Activated CD8-positive, alpha-beta memory T cell treated with anti-CD3 and anti-CD28 coated beads, Interleukin-2, amount 50 U/mL, for 4 hours (primary cell): ENCODE measurements around the gene ANO3.
"Not testable (repeated sequence)": the region's sequence is repeated elsewhere in the genome, so short reads cannot be mapped to it uniquely, and the experiment has no call there.

Experiments used
- DNase-seq: peaks from one replicate; pipeline ENCODE4 v3.0.0-alpha.2; 2020

Gene ANO3

DNA sequence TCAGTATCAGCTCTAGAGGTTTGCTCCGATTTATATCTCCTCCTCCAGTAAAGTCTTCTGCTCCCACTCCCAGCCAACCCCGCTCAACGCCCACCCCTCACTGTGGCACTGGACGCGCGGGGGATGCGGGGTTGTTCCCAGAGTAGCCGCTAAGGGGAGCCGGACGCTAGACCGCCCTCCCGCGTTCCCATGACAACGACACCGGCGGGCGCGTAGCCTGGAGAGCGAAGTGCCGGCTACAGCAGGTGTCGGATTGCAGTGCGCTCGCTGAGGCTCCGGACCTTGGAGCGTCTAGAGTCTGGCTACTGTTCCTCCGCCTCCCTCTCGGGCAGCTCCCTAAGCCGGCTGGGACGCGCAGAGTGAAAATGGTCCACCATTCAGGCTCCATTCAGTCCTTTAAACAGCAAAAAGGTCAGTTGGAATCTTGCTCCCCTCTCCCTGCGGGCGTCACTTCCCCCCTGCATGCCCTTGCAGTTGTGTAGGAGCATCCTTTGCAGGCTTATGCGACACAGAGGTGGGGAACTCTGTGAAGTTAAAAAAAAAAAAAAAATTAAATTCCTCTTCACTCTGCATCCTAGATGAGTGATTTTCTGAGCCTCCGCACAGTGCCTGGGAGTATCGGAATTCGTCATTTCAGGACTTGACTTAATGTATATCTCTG, at the start of gene ANO3:
TSS of gene ANO3 (plus strand) at position 220 of the 661 bp plus-strand sequence. CDS start at position 366, 146 bp downstream.
- DNase-seq = no peak

DNA sequence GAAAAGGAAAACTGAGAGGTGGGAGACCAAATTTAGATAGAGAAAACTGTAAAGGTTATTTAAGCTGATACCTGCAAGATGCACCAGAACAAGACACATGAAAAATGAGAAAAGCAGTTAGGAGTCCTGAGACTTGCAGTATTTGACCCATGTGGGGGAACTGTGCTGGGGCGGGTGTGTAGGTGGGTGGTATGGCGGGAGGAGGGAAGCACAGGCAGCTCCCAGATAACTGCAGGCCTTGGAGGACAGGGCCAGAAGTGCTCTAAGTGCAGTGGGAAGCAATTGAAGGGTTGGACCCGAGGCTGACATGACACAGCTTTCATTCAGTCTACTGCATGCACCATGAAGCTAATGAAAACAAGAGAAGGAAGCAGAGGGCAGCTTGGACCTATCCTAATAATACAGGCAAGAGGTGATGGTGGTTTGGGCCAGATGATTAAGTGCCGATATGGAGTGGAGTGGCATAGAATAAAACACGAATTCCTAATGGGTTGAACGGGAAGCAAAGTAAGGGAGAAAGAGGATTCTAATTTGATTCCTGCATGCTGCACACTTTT, 48.0 kb upstream of the ANO3 start:
- no peak for DNase-seq

DNA sequence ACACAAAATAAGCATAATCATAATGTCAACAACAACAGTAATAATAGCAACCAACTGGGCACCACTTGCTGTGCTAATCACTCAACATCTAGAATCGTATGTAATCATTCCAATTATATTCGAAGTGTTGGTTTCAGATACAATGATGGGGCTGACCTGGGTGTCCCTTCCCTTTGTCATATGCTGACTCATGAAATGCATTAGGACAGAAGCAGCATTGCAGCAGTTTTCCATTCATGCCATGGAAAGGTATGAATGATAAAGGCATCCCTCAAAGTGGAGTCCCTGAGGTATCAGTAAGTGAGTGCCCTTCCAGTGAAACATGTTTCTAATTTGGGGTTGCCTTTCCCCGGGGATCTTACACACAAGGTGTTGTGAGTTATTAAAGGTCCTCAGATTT, 46.3 kb upstream of the ANO3 start:
- no peak for DNase-seq

DNA sequence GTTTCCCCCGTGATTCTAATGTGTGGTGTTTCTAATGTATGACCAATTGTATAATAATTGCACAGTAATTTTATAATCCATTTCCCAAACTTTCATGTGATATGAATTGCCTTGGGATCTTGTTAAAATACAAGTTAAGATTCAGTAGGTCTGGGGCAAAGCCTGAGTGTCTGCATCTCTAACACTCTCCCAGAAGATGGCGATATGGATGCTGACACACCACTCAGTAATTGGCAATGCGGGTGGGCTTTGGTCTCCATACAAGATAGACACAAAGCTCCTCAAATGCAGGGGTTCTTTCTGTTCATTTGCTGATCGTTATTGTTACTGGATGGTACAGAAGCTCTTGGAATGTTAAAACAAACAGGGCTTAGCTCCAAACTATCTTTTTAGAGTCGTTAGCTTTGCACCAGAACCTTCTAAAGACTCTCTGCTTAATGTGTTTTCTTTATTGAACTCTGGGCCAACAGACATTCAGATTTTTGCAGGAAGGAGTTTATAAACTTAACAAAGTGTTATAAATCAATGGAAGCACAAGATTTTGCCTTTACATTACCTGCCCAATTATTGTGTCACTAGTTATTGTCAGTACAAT, 45.4 kb upstream of the ANO3 start:
- no peak for DNase-seq

DNA sequence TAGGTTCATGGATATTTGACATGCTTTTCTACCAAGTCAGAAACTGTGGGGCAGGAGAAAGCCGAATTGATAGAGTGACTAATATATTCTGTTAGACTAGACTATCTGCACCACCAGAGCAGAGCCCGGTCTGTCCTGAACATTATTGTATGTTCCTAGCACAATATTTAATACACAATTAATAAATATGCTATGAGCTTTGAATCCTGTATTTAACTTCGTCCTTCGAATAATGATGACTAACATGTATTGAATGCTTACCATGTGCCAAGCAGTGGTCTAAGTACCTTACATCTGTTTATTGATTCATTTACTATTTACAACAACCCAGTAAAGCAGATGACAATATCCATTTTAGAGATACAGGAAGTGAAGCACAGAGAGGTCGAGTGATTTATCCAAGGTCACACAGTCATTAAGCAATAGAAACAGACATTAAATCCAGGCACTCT, 44.8 kb upstream of the ANO3 start:
- DNase-seq = no peak

DNA sequence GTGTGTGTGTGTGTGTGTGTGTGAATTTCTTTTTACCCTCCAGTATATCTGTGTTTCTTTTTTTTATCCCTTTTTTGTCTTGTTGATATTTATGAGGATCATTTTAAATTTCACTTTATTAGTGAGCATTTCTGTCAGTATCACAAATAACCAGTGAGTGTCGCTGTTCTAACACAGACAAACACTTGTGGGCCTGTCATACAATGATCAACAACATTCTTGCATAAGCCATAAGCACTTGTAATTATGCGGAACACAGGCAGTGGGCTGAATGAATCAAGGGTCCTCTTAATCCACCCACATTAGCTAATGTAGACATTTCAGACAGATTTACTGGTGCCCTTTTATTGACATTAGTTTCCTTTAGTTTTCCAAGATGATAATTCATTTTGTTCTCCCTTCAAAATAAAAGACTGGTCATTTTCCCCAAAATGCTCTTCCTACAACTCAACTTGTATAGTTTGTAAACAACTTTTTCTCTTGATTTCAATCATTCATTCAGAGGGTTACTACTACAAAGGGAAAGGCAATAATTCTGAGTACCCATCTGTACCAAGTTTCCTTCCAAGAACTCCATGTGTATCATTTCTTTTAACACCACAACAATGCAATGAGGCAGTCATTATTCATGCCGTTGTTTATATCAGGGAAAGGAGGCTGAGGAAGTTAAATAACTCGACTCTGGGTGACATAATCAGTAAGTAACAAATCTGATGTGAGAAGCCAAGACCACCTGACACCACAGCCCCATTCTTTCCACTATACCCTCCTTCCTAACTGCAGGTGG, 34.5 kb upstream of the ANO3 start:
- DNase-seq = no peak

DNA sequence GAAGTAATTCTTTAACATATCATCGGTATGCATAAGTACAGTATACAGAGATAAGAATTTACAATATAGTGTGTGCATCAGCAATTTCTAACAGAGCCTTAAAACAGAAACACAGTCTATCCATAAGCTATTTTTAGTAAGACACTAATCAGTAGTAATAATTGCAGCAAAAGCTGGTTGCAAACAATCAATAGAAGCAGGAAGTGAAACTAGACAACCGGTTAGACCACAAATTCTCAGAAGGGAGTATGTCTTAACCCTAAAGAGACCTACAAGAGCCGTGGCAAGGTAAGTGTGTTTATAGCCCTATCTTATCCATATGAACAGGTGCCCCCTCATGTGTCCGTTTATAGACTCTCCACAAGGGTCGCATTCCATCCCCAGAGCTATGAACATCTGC, 15.6 kb upstream of the ANO3 start:
- DNase-seq = not testable (repeated sequence)

DNA sequence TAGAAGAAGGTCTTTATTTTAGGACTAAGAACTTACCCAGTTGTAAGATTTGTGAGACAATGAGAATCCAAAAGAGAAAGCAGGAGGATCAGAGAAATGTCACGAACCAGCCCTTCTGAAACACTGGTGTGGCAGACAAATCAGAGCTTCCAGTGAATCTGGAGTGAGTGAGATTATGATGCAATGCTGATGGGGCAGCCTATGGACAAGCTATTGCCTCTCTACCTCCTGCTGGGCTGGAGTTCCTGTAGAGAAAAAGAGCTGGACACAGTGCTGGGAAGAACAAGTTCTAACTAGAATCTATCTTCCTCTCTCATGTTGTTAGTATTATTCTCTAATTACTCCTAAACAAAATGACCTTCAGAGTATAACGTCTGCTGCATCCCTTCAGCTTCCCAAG, 12.0 kb upstream of the ANO3 start:
- DNase-seq = no peak

DNA sequence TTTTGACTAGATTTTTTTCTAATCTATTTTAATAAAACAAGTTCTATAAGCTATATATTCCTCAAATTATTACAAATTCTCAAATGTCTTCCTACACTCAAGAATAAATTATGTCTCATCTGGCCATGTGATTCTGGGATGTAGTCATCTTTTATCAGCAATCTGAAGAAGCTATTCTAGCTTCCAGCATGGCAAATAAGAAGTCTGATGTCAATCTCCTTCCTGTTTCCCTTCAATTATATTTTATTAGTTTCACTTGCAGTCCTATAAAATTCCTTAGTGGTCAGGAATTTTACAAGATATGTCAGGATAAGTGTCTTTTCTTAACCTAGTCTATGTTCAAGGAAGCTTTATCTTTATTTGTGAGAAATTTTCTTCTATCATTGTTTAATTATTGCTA, 10.4 kb upstream of the ANO3 start:
- no peak for DNase-seq

DNA sequence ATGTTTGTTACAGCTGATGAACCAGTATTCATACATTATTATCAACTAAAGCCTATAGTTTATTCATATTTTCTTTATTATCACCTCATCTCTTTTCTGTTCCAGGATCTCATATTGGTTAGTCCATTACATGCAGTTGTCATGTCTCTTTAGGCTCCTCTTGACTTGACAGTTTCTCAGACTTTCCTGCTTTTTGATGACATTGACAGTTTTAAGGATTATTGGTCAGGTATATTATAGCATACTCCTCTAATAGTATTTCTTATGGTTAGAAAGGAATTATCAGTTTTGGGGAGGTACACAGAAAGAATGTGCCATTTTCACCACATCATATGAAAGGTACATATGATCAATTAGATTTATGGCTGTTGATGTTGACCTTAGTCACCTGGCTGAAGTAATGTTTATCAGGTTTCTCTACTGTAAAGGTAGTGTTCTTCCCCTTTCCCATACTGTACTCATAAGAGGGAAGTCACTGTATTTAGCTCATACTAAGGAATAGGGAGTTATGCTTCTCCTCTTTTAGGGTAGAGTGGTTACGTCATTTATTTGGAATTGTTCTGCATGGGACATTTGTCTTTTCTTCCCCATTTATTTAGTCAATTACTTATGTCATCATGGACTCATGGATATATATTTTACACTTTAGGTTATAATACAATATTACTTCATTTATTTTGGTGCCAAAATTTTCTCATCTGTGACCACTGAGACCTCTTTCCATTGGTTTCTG, 9.4 kb upstream of the ANO3 start:
- DNase-seq = no peak

DNA sequence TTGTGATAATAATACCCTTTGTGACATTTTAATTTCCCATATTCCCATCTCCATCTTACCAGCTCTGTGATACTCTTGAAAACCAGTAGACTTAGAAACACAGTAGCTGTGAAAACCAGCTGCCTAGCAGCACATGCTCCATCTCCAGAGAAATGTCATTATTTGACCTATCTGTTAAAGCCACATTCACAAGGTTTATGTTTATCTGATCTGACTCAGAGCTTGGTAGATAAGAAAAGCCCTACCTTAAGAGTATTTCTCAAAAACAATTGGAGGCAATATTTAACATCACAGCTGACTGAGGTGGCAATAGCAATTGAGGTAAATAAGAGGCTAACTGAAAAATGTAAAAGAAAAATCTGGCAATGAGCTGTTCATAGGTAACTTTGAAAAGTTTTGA, 8.1 kb upstream of the ANO3 start:
- DNase-seq = no peak

DNA sequence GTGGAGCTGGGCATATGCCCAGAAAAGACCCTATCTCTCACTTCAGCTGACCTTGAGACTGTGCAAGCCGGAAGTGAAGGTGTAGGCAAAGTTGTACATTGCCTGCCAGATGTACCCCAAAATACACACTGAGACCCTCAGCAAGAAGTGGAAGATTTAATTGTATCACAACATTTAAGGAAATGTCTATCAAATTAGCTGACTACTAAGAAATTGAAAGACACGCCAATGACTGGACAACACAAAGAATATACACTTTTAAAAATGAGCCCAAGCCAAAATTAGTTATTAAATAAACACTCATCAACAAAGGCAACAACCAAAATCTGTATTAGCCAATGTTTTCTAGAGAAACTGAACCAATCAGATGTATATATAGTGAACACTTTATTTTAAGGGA, 7.7 kb upstream of the ANO3 start:
- no peak for DNase-seq

DNA sequence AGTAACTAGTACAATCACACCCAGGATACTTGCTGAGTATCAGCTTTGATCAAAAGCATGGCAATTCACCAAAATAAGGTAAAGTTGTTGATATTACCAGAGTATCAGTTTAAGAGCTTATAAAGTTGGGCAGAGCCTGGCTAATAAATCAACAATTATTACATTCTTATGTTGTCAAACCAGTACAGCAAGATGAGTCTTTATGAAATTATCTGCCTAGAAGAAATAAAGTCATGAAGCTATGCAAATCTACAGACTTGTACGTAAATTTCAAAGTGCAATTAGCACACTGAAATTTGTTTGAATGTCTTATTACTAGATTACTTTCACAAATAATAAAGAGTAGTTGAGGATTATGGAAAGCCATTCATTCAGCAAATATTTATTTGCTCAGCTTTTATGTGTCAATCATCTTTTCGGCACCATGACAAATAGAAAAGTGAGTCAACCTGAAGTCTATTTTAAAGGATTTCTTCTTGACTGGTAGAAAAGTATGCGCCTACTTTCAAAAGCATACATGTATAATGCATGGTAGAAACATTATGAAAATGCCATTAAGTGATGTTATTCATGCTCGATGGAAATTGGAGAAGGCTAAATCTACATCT, 5.0 kb upstream of the ANO3 start:
- no peak for DNase-seq

DNA sequence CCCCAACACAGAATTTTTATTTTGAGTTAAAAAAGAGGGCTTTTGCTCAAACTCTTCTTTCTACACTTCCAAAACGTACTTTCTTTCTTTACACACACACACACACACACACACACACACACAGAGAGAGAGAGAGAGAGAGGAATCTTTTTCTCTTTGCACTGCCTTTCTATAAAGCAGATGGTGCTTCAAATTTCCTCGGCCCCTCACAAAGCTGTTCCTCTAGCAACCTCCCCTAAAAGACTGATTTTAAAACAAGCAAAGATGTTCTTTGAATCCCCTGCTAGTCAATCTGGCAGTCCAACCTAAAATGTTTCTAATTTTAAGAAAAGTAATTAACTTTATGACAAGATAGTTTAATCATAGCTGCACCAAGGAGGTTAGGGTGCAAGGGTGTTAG, 2.7 kb upstream of the ANO3 start:
- DNase-seq = no peak

DNA sequence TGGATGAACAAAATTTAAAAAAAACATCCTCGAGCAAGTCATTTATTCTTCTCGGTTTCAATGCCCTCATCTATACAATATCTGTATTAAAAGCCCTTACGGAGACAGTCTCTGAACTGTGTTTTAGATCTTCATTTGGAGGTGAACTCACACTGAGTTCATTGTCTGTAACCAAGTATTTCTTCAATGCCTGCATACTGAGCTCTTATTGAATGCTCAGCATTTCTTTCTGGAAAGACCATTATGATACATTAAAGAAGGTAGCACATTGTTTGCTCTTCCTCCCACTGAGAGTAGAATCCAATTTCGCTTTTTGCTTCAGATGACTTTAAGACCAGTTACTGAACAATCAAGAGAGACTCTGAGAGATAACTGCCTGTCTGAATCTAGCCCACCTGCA, 1.7 kb upstream of the ANO3 start:
- no peak for DNase-seq

DNA sequence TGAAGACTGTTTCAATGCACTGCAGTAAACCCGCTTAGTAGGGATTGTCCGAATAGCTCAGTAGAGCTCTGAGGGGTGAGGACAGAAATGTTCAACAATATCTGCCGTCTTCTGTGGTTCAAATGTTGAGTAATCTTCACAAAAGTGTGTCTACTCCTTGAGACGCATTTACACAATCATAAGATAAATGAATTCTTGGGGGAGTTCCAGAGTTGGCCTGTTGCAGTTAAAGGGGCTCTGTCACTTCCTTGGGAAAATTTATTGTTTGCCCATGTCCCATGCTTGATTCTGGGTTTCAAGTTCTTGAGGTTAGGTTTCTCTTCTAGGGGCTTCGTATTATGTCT, 614 bp downstream of the ANO3 start:
- DNase-seq = no peak

DNA sequence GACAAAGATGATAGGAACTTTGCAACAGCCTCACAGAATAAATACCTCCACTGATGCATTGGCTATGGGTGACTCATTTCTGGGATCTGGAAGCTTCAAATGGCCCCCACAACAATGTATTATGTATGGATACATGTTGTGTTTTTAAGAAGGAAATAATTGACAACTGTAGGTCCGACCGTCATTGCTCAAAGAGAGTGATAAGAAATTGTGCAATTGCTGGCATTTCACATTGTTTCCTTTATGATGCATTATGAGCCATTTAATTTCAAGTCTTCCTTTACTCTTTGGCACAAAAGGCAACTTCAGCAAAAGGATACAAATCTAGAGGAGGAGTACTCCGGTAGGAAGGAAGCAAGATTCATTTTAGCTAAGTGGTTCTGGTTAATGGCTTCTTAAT, 2.0 kb downstream of the ANO3 start:
- DNase-seq = no peak

DNA sequence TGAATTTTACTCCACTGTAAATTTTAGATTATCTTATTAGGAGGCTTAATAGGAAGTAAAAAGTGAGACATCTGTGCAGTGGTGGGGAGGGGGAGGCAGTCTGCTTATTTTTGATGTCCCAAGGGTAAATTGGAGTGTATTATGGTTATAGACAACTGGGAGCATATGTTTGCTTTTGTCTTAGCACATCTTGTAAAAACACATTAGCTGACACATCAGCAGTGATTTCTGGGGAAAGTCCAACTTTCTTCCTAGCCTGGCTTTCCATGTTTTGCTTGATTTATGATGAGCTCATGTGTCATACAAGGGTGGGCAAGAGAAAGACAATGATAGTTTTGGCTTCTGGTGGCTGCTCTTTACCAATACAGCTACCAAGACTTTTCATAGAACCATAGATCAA, 4.0 kb downstream of the ANO3 start:
- no peak for DNase-seq

DNA sequence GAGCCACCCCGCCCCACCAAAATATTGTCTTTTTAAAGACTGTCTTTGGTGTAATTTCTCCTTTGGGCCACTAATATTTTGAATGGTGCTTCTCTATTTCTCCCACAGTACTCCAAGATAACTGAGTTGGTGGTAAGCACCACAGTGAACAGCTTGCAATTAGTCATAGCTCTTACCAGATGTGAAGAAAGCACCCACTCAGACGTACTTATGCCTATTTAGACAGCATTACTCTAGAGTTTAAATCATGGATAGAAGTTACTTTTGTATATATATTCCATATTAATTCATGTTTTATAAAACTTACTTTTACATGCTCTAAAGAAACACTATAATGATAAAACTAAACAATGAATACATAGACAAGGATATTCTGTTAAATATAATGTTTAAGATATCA, 12.7 kb downstream of the ANO3 start:
- no peak for DNase-seq

DNA sequence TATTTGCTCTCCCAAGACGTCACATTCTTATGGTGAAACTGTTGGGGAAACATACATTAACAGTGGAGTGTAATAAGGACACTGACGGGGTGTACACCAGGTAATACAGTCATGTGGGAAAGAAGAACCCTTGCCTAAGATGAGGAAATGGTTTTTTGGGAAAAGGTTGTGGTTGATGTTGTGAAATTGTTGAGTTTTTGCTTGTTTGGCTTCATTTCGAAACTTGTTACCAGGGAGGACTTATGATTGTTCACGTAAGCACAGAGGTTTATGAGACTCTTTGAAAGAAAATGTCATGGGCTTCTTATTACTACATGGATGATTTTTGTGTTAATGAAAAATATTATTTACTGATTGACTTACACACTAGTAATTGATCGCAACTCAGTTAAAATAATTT, 16.8 kb downstream of the ANO3 start:
- DNase-seq = no peak

DNA sequence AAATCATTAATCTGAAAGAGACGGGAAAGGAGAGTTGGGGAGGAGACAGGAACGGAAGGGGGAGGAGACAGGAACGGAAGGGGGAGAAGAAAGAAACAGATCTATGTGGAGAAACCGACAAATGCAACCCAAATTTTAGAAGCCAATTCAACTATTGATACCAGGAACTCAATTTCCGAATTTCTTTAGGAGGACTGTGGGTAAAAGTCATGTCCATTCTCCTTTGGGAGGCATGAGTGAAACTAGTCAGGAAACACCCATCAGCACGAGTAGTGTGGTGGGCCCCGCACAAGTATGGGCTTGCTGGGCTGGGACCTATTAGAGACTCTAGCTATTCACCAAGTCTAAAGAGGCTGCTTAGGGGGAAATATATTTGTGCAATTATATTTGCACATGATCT, 18.1 kb downstream of the ANO3 start:
- no peak for DNase-seq

DNA sequence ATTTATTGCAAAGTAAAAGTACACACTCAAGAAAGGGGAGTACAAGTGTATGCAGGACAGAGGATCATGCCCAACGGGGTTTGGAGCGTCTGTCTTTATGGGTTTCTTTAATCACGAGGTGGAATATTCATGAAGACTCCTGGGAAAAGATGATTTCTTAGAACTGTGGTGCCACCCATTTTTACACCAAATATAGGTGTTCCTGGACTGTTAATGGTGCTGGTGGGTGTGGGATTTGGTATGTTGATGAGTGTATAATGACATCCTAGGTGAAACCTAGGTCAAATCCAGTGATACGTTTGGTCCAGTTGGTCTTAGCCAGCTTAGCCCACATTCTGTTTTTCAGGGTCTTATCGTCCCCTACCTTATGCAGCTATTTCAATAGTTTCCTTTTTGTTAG, 21.1 kb downstream of the ANO3 start:
- no peak for DNase-seq

DNA sequence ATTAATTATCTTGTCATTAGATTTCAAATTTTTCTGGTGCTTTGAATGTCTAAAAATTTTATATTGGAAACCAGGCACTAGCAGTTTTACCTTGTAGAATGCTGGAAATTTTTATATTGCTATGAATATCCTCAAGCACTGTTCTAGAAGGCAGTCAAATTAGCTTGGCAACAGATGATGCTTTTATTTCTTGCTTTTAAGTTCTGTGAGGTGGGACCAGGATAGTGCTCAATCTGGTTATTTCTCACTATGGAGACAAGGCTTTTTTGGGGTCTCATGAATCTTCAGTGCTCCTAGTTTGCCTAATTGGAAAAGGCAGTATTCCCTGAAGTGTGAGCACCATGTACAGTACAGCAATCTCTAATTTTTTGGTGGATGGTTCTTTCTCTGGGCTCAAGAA, 27.1 kb downstream of the ANO3 start:
- no peak for DNase-seq
